Renal cortex interstitium (tissue), 11 donors: ENCODE results near the gene C11orf68. TPM values are rescaled to one million over a fixed set of nuclear protein-coding genes. Genes with fewer than 3 reads are reported as not detected.
"Not testable (repeated sequence)": the region's sequence is repeated elsewhere in the genome, so short reads cannot be mapped to it uniquely, and the experiment has no call there.

Experiments used
- DNase-seq, 11 donors: peaks; one replicate each; pipeline ENCODE4 v3.0.0-alpha.2; 2013; ENCODE audit warnings: low read depth in 9 of 11, low spot score in 4 of 11; ENCODE audit errors: extremely low read depth in 1 of 11
- polyA plus RNA-seq, 3 donors: library from polyadenylated mRNA; unstranded; fragments of 120-200 nt; gene quantifications; one replicate each; pipeline ENCODE4 v1.2.1, GENCODE V29; 2013; ENCODE audit not compliant: insufficient read length in 3 of 3

C11orf68 gene
- polyA plus RNA-seq, 3 donors: 30.9 to 41.8 (median 33.3) TPM

DNA sequence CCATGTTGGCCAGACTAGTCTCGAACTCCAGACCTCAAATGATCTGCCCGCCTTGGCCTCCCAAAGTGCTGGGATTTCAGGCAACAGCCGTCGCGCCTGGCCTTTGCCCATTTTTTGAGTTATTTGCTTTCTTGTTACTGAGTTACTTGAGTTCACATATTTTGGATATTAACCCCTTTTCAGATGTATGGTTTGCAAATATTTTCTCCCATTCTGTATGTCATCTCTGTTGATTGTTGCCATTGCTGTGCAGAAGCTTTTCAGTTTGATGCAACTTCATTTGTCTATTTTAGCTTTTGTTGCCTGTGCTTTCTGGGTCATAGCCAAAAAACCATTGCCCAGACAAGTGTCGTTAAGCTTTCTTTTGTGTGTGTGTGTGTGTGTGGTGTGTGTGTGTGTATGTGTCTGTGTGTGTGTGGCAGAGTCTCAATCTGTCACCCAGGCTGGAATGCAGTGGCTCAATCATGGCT is 33.2 kb upstream of the C11orf68 start:
- DNase-seq: no peak

- DNase-seq: not testable (repeated sequence)
Measured at GRCh38 chr11:65951641-65952040, 32.8 kb upstream of the C11orf68 start.

GRCh38 chr11:65950711-65951110 is 31.8 kb upstream of the C11orf68 start:
- DNase-seq: not testable (repeated sequence)

GRCh38 chr11:65947603-65948125 is 28.8 kb upstream of the C11orf68 start:
- DNase-seq: no peak

DNA sequence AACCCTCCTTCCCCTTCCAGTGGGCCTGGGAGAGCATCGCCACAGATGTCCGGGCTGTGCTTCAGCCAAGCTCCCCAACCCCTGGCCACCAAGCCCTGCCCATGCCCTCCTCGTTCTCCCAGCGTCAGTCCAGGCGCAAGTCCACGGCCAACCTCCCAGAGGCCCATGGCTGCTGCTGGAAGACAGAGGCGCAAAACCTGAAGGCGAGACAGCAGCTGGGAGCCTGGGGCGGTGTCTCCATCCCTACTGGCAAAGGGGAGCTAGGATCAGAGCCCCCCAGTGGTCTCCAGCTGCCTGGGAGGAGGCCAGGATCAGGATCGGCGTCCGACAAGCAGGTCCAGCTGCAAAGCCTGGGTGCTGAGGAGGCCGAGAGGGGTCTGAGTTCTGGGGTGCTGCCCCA is 28.3 kb upstream of the C11orf68 start:
- no peak for DNase-seq

DNA sequence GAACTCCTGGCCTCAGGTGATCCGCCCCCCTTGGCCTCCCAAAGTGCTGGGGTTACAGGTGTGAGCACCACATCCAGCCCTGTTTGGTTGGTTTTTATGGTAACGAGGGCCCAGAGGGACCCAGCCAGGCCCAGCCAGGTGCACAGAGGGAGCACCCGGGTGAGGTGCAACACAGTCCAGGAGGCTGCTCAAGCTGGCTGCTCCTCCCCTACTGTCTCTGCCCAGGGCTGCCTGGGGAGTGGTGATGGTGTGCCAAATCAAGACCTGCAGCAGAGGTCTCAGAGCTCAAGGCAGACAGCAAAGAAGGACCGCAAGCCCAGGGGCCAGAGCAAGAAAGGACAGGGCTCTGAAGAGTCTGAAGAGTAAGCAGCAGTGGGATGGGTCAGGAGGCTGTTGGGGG is 27.8 kb upstream of the C11orf68 start:
- DNase-seq: no peak

DNA sequence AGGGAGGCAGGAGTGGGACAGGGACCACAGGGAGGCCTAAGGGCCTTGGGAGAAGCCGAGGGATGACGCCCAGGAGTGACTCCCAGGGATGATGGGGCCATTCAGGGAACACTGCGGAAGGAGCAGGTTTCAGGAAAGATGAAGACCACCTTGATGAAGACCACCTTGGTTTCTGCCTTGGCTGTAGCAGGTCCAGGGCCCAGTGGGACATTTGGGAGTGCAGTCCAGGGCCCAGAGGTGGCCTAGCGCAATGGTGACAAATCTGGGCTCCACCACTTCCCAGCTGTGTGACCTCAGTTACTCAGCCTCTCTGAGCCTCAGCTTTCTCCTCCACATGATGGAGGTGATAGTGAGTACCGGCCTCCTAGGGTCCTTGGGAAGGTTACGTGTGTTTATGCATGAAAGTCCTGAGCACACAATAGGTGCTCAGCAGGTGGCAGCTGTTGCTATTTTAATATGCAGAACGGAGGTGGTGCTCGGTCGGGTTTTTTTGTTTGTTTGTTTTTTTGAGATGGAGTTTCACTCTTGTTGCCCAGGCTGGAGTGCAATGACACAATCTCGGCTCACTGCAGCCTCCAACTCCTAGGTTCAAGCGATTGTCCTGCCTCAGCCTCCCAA is 27.2 kb upstream of the C11orf68 start:
- DNase-seq: no peak

DNA sequence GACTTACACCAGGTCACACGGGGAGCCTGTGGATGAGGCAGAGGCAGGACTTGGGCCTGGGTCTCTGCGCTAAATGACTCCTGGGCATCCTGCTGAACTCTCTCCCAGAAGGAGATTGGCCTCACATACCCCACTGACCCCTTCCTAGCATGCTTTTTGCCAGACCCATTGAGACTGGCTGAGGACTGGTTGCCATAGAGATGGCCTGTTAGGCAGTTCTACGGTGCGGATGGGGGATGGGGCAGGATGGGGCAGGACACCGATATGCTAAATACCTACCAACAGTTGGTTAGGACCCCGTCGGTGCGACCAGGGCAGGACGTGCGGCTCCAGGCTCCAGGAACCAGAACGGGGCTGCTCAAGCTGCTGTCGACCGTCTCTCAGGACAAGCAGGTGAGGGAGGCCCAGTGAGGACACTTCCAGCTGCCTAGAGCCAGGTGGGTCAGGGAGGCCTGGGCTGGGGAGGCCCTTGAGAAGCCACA is 26.6 kb upstream of the C11orf68 start, which contains the start of gene TSGA10IP:
Gene TSGA10IP (plus strand): TSS at position 51 of the 482 bp plus-strand sequence. CDS start 196 bp downstream, at position 247.
- no peak for DNase-seq

DNA sequence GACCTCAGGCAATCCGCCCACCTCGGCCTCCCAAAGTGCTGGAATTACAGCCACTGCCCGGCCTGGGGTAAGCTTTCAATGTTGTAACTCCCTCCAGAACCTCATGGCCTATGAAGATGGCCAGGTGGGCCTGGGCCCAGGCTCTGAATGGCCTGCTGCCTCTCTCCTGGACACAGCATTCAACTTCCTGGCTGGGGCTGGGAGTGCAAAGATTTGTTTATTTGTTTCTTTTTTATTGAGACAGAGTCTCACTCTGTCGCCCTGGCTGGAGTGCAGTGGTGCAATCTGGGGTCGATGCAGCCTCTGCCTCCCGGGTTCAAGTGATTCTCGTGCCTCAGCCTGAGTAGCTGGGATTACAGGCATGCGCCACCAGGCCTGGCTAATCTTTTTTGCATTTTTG is 25.9 kb upstream of the C11orf68 start:
- no peak for DNase-seq

- no peak for DNase-seq
Measured at GRCh38 chr11:65944191-65944590, 25.3 kb upstream of the C11orf68 start.

DNA sequence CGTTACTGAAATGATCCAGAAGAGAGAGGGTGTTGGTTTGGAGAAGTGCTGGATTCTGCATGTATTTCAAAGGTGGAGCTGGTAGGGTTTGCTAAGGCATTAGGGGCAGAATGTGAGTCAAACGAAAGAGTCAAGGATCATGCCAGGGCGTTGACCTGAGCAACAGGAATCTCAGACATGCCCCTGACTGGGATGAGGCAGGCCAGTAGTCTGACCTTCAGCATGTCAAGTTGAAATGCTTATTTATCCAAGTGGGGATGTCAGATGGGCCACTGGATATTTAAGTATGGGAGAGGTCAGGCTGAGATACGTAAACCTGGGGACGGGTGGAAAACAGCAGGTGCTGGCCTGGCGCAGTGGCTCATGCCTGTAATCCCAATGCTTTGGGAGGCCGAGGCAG is 23.7 kb upstream of the C11orf68 start:
- no peak for DNase-seq

GRCh38 chr11:65941720-65942310 is 23.0 kb upstream of the C11orf68 start:
- no peak for DNase-seq

DNA sequence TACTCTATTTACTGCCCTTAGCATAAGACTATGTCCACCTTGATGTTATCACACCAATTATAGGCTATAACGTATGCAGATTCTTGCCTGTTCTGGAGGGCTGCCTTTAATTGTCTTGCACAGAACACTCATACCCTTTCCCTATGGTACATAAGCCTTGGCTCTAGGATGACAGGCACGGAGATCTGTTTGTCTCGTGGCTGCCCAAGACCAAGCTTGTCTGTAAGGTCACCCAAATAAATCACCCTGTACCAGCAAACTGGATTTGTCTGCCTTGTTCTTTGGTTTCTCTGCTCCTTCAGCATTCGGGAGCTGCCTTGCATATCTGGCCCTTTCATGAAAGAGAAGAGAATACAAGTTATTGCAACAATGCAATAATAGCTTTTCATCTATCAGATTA is 18.9 kb upstream of the C11orf68 start:
- no peak for DNase-seq

DNA sequence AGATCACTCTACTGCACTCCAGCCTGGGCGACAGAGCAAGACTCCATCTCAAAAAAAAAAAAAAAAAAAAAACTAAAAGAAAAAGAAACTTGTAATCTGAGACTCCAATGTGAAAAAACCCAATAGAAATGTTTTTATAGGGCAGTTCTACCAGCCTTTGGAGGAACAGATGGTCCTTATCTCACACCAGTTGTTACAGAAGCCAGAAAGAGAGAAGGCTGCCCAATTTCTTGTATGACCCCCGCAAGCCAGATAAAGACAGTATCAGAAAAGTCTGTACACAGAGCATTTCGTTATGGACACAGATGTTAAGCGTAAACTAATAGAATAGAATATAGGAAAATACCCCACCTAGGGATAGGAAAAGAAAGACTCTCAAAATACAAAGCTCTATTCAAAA is 15.2 kb upstream of the C11orf68 start:
- no peak for DNase-seq

GRCh38 chr11:65932558-65932919 is 13.7 kb upstream of the C11orf68 start:
- DNase-seq: no peak

DNA sequence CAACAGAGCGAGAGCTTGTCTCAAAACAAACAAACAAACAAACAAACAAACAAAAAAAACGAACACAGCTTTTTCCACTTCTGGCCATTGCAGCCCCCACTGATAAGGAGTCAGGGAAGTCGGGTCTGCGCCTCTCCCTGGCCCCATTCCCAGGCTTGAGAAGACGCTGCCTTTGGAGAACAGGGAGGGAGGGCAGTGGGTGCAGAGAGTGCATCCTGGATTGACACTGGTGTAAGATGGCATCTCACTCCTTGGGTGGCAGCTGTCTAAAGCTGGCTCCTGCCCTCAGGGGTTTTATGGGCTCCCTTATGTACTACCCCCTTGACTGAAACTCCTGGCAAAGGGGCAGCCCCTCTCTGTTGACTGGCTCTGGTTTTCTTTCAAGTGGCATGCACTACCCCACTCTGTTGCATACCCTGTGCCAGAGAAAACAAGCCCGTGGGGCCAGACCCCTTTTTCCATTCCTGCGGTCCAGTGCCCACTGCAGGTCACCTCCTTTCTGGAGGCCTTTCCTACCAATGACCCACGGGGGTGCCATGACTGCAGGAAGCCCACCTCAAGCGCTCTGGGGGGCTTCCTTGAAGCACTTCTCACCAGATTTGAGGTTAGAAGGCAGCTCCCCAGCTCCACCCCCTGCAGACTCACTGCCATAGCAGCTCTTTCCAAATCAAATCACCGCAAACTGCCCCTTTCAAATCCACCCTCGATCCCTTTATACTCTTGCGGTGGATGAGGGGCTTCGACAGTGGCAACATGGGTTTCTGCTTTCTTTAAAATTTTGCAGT is 13.1 kb upstream of the C11orf68 start:
- no peak for DNase-seq

GRCh38 chr11:65928667-65929066 is 9.8 kb upstream of the C11orf68 start:
- DNase-seq: no peak

GRCh38 chr11:65927904-65928397 is 9.1 kb upstream of the C11orf68 start:
- DNase-seq: no peak

GRCh38 chr11:65925397-65925796 is 6.5 kb upstream of the C11orf68 start:
- DNase-seq: no peak

GRCh38 chr11:65922565-65922964 is 3.7 kb upstream of the C11orf68 start:
- DNase-seq: no peak
